Ishikawa (cell line): ENCODE results near the gene SMAD7.

Experiments used
- CEBPB ChIP-seq: IDR thresholded peaks from 2 replicates; pipeline ENCODE4 v1.6.1; 2012
- CREB1 ChIP-seq: IDR thresholded peaks from 2 replicates; pipeline ENCODE4 v1.6.1; 2012; ENCODE audit warnings: low read depth
- EGR1 ChIP-seq: IDR thresholded peaks from 2 replicates; pipeline ENCODE4 v1.6.1; 2012
- EP300 ChIP-seq: IDR thresholded peaks from 2 replicates; pipeline ENCODE4 v1.6.1; 2012; ENCODE audit warnings: borderline replicate concordance
- RAD21 ChIP-seq: IDR thresholded peaks from 2 replicates; pipeline ENCODE4 v1.6.1; 2012; ENCODE audit warnings: low read depth
- TAF1 ChIP-seq: IDR thresholded peaks from 2 replicates; pipeline ENCODE4 v1.6.1; 2012; ENCODE audit warnings: low read depth, mild to moderate bottlenecking
- YY1 ChIP-seq: IDR thresholded peaks from 2 replicates; pipeline ENCODE4 v1.6.1; 2012; ENCODE audit warnings: low read depth
- TF ChIP-seq, protein P1 (sequence below): IDR thresholded peaks from 2 replicates; pipeline ENCODE4 v1.6.1; 2012
- TF ChIP-seq, protein P2 (sequence below): IDR thresholded peaks from 2 replicates; pipeline ENCODE4 v1.6.1; 2012; ENCODE audit warnings: low read depth, mild to moderate bottlenecking

DNA sequence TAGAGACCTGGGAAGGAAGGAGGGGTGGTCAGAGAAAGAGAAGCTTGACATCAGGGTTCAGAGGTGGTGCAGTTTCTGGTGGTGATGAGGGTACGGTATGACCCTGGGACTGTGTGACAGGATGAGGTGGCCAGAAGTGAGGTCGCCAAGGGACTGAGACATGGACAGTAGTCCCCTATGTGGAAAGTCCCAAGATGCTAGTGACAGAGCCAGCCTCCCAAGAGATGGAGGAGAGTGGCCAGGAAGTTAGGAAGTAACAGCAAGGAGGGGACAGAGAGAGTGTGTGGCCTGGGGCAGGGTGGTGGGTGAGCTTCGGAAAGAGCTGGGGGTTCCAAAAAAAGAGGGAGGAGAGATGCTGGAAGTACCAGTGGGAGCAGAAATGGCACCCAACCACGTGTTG is 66.0 kb downstream of the SMAD7 start:
- TF ChIP-seq EGR1 (no peak), YY1 (no peak), EP300 (no peak), CEBPB (no peak), CREB1 (no peak), RAD21 (no peak), TAF1 (no peak)
- TF ChIP-seq, protein P1, sequence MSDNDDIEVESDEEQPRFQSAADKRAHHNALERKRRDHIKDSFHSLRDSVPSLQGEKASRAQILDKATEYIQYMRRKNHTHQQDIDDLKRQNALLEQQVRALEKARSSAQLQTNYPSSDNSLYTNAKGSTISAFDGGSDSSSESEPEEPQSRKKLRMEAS, result no peak
- TF ChIP-seq, protein P2, sequence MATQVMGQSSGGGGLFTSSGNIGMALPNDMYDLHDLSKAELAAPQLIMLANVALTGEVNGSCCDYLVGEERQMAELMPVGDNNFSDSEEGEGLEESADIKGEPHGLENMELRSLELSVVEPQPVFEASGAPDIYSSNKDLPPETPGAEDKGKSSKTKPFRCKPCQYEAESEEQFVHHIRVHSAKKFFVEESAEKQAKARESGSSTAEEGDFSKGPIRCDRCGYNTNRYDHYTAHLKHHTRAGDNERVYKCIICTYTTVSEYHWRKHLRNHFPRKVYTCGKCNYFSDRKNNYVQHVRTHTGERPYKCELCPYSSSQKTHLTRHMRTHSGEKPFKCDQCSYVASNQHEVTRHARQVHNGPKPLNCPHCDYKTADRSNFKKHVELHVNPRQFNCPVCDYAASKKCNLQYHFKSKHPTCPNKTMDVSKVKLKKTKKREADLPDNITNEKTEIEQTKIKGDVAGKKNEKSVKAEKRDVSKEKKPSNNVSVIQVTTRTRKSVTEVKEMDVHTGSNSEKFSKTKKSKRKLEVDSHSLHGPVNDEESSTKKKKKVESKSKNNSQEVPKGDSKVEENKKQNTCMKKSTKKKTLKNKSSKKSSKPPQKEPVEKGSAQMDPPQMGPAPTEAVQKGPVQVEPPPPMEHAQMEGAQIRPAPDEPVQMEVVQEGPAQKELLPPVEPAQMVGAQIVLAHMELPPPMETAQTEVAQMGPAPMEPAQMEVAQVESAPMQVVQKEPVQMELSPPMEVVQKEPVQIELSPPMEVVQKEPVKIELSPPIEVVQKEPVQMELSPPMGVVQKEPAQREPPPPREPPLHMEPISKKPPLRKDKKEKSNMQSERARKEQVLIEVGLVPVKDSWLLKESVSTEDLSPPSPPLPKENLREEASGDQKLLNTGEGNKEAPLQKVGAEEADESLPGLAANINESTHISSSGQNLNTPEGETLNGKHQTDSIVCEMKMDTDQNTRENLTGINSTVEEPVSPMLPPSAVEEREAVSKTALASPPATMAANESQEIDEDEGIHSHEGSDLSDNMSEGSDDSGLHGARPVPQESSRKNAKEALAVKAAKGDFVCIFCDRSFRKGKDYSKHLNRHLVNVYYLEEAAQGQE, result no peak
